K562 (cell line): ENCODE data around the gene HOXB1. TPM values are rescaled to one million over a fixed set of nuclear protein-coding genes. Genes with fewer than 3 reads are reported as not detected.

Experiments
- ARID1B ChIP-seq: fragments of 450-650 bp; IDR thresholded peaks from 2 replicates; pipeline ENCODE4 v1.6.1; 2016; ENCODE audit warnings: antibody characterized with exemption, mild to moderate bottlenecking, inconsistent platforms
- CBFA2T2 ChIP-seq: fragments of 450-650 bp; conservative IDR thresholded peaks from 2 replicates; pipeline ENCODE4 v1.6.1; 2017; ENCODE audit warnings: mild to moderate bottlenecking
- CBX1 ChIP-seq: sonication (generic); IDR thresholded peaks from 2 replicates; pipeline ENCODE4 v1.6.1; 2016; ENCODE audit warnings: antibody characterized with exemption, low read depth, mild to moderate bottlenecking
- EP400 ChIP-seq: fragments of 450-650 bp; IDR thresholded peaks from 2 replicates; pipeline ENCODE4 v1.6.1; 2017; ENCODE audit warnings: antibody characterized with exemption, mild to moderate bottlenecking, moderate library complexity
- FOS ChIP-seq: IDR thresholded peaks from 3 replicates; pipeline ENCODE4 v1.6.1; 2011; ENCODE audit not compliant: insufficient read length; ENCODE audit errors: extremely low read depth
- HLTF ChIP-seq: fragments of 450-650 bp; IDR thresholded peaks from 2 replicates; pipeline ENCODE4 v1.6.1; 2016
- HMG20B ChIP-seq: fragments of 250-450 bp; sonication (Bioruptor Pico); IDR thresholded peaks from 2 replicates; pipeline ENCODE4 v1.5.0; 2021; ENCODE audit warnings: mild to moderate bottlenecking
- KLF6 ChIP-seq: fragments of 250-450 bp; sonication (Bioruptor Pico); IDR thresholded peaks from 2 replicates; pipeline ENCODE4 v1.4.0; 2020; ENCODE audit warnings: mild to moderate bottlenecking, moderate library complexity, borderline replicate concordance
- MBD2 ChIP-seq: sonication (generic); IDR thresholded peaks from 2 replicates; pipeline ENCODE4 v1.6.1; 2016; ENCODE audit warnings: low read depth, borderline replicate concordance
- NCOA6 ChIP-seq: fragments of 450-650 bp; IDR thresholded peaks from 2 replicates; pipeline ENCODE4 v1.6.1; 2017; ENCODE audit warnings: mild to moderate bottlenecking
- NFE2L1 ChIP-seq: fragments of 450-650 bp; IDR thresholded peaks from 2 replicates; pipeline ENCODE4 v1.6.1; 2016; ENCODE audit warnings: missing genetic modification characterization, low read depth, mild to moderate bottlenecking, missing compliant biosample characterization, moderate library complexity, borderline replicate concordance
- NFXL1 ChIP-seq: fragments of 450-650 bp; formaldehyde crosslinking; IDR thresholded peaks from 2 replicates; pipeline ENCODE4 v1.4.0; 2021; ENCODE audit warnings: mild to moderate bottlenecking
- NRF1 ChIP-seq, 2 experiments: fragments of 450-650 bp; IDR thresholded peaks in 1 of 2; conservative IDR thresholded peaks in 1 of 2; 2 replicates each; pipeline ENCODE4 v1.6.1; 2014; ENCODE audit warnings: mild to moderate bottlenecking in 2 of 2
- PHB2 ChIP-seq: fragments of 450-650 bp; IDR thresholded peaks from 2 replicates; pipeline ENCODE4 v1.6.1; 2017; ENCODE audit warnings: low read depth
- PHF21A ChIP-seq: fragments of 450-650 bp; IDR thresholded peaks from 2 replicates; pipeline ENCODE4 v1.6.1; 2017; ENCODE audit warnings: low read depth, borderline replicate concordance
- PML ChIP-seq: IDR thresholded peaks from 2 replicates; pipeline ENCODE4 v1.6.1; 2012; ENCODE audit warnings: low read length, inconsistent platforms
- SMARCA4 ChIP-seq: fragments of 450-650 bp; IDR thresholded peaks from 2 replicates; pipeline ENCODE4 v1.6.1; 2016
- SRSF3 ChIP-seq: fragments of 200-400 bp; formaldehyde crosslinking; IDR thresholded peaks from 2 replicates; pipeline ENCODE4 v1.6.1; 2016; ENCODE audit warnings: mild to moderate bottlenecking, low read length, moderate library complexity; ENCODE audit not compliant: insufficient read depth
- USF1 ChIP-seq: sonication (generic); formaldehyde crosslinking; IDR thresholded peaks from 2 replicates; pipeline ENCODE4 v1.9.0; 2022; ENCODE audit warnings: mild to moderate bottlenecking, missing genetic modification reagents
- ZNF146 ChIP-seq: IDR thresholded peaks from one replicate; pipeline ENCODE4 v1.6.1; 2018; ENCODE audit warnings: missing compliant biosample characterization; ENCODE audit not compliant: unreplicated experiment
- ZNF274 ChIP-seq: IDR thresholded peaks from 2 replicates; pipeline ENCODE4 v1.6.1; 2011; ENCODE audit warnings: low read depth, mild to moderate bottlenecking, low read length, moderate library complexity, borderline replicate concordance
- ZNF324 ChIP-seq: fragments of 250-450 bp; sonication (Bioruptor Pico); IDR thresholded peaks from 2 replicates; pipeline ENCODE4 v1.4.0; 2020; ENCODE audit warnings: mild to moderate bottlenecking
- ZNF445 ChIP-seq: fragments of 250-450 bp; sonication (Bioruptor Pico); IDR thresholded peaks from 2 replicates; pipeline ENCODE4 v1.4.0; 2020; ENCODE audit warnings: low read depth, mild to moderate bottlenecking, moderate library complexity
- ZNF584 ChIP-seq: fragments of 200-800 bp; sonication (Bioruptor generic); IDR thresholded peaks from 2 replicates; pipeline ENCODE4 v1.6.1; 2016; ENCODE audit warnings: low read depth, mild to moderate bottlenecking, missing genetic modification characterization, missing compliant biosample characterization
- ZNF589 ChIP-seq: fragments of 200-800 bp; sonication (Bioruptor generic); IDR thresholded peaks from 2 replicates; pipeline ENCODE4 v1.6.1; 2016; ENCODE audit warnings: low read depth, missing genetic modification characterization, missing compliant biosample characterization
- ZNF717 ChIP-seq: fragments of 250-450 bp; sonication (Bioruptor Pico); IDR thresholded peaks from 2 replicates; pipeline ENCODE4 v1.5.0; 2021
- ZSCAN32 ChIP-seq: fragments of 450-650 bp; formaldehyde crosslinking; IDR thresholded peaks from 2 replicates; pipeline ENCODE4 v1.4.0; 2020; ENCODE audit warnings: mild to moderate bottlenecking, moderate library complexity
- polyA plus RNA-seq, 8 experiments: library from polyadenylated mRNA; depleted of rRNA in 4 of 8; stranded (reverse) in 5 of 8; unstranded in 3 of 8; fragments of >200 nt; fragmentation: Nextera tagmentation in 2 of 8; fragmentation: Illumina TruSeq in 1 of 8; extraction: Ambion mirVana in 2 of 8; extraction: Trizol in 1 of 8; gene quantifications; 2 replicates each; pipeline versions ENCODE4 v1.2.1 to v1.2.3, GENCODE V29; 2011 to 2014; ENCODE audit warnings: inconsistent platforms in 1 of 8, missing spikeins in 1 of 8
- total RNA-seq, 7 experiments: library from RNA; depleted of rRNA in 6 of 7; stranded (reverse); fragments of >200 nt in 6 of 7; fragmentation: Illumina TruSeq in 2 of 7; extraction: Trizol in 2 of 7; gene quantifications; 2 replicates each; pipeline versions ENCODE4 v1.2.1 to v1.2.3, GENCODE V29; 2011 to 2021; ENCODE audit warnings: low replicate concordance in 1 of 7
- TF ChIP-seq, protein P1 (sequence below): fragments of 450-650 bp; IDR thresholded peaks from 2 replicates; pipeline ENCODE4 v1.6.1; 2014; ENCODE audit warnings: low read depth, mild to moderate bottlenecking, moderate library complexity, borderline replicate concordance
- TF ChIP-seq, protein P2 (sequence below): fragments of 250-450 bp; sonication (Bioruptor Pico); IDR thresholded peaks from 2 replicates; pipeline ENCODE4 v1.5.0; 2020; ENCODE audit warnings: mild to moderate bottlenecking, borderline replicate concordance

The HOXB1 gene
- total and polyA plus RNA-seq, 9 of the 15 experiments (the other 6 are each of a cell fraction or from before 2014, with no cell fraction given) = 0.04 TPM; not detected in 8

DNA sequence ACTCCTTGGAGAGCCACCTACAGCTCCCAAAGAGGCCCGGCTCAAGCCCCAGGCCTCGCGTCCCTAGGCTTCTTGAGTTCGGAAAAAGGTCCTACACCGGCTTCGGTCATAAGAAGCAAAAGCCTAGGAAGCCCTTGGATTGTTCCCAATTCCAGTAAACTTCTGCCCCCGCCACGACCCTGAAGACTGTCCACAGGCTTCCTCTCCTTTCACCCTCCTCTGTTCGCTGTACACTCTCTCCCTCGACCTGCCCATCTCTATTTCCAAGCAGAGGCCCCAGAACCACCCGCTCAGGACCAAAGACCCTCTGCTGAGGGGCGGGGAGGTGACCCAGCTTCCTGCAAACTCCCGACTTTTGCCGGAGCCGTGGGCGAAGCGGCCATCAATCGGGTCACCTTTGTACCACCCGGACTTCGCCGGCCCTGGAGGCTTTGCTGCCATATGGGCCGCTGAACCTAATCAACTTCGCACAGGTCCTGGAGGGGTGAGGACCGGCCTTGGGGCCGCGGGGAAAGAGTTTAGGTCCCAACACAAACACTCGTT lies 11.4 kb upstream of the HOXB1 start (continued):
- TF ChIP-seq NFXL1 (CRISPR knock-in tag) = no peak
- TF ChIP-seq HLTF = no peak
- TF ChIP-seq ZNF445 (CRISPR knock-in tag) = no peak
- TF ChIP-seq ZNF146 (CRISPR knock-in tag) = no peak
- no peak for TF ChIP-seq ZNF274
- TF ChIP-seq MBD2 = no peak
- TF ChIP-seq ZNF324 (CRISPR knock-in tag) = no peak
- TF ChIP-seq PML = 0 out of 2 replicates have a peak, but pooled peaks have one; percentile 26
- TF ChIP-seq NRF1 (conservative IDR thresholded peaks at IDR 0.05 in 1 of 2, IDR thresholded peaks at IDR 0.05 in 1 of 2) = no peak
- 0 out of 2 replicates have a peak, but pooled peaks have one; percentile 43 for TF ChIP-seq PHF21A
- TF ChIP-seq ZSCAN32 (CRISPR knock-in tag) = no peak
- TF ChIP-seq KLF6 (CRISPR knock-in tag) = no peak
- no peak for TF ChIP-seq ZNF589
- peak; percentile 30; the same call in 1 of the 2 replicates for TF ChIP-seq CBX1
- TF ChIP-seq USF1 (CRISPR knock-in tag) = no peak
- TF ChIP-seq CBFA2T2 = no peak
- TF ChIP-seq EP400 = 0 out of 2 replicates have a peak, but pooled peaks have one; percentile 3
- TF ChIP-seq PHB2 = no peak
- no peak for TF ChIP-seq NFE2L1 (tag)
- TF ChIP-seq, protein P1, sequence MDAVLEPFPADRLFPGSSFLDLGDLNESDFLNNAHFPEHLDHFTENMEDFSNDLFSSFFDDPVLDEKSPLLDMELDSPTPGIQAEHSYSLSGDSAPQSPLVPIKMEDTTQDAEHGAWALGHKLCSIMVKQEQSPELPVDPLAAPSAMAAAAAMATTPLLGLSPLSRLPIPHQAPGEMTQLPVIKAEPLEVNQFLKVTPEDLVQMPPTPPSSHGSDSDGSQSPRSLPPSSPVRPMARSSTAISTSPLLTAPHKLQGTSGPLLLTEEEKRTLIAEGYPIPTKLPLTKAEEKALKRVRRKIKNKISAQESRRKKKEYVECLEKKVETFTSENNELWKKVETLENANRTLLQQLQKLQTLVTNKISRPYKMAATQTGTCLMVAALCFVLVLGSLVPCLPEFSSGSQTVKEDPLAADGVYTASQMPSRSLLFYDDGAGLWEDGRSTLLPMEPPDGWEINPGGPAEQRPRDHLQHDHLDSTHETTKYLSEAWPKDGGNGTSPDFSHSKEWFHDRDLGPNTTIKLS = no peak
- no peak for TF ChIP-seq HMG20B (CRISPR knock-in tag)
- TF ChIP-seq NCOA6 = no peak
- TF ChIP-seq FOS = no peak
- no peak for TF ChIP-seq SMARCA4
- peak; percentile 81; the same call in 1 of the 2 replicates for TF ChIP-seq SRSF3
- no peak for TF ChIP-seq ARID1B
- TF ChIP-seq ZNF584 (CRISPR knock-in tag) = 0 out of 2 replicates have a peak, but pooled peaks have one; percentile 58
- no peak for TF ChIP-seq ZNF717
- TF ChIP-seq, protein P2, sequence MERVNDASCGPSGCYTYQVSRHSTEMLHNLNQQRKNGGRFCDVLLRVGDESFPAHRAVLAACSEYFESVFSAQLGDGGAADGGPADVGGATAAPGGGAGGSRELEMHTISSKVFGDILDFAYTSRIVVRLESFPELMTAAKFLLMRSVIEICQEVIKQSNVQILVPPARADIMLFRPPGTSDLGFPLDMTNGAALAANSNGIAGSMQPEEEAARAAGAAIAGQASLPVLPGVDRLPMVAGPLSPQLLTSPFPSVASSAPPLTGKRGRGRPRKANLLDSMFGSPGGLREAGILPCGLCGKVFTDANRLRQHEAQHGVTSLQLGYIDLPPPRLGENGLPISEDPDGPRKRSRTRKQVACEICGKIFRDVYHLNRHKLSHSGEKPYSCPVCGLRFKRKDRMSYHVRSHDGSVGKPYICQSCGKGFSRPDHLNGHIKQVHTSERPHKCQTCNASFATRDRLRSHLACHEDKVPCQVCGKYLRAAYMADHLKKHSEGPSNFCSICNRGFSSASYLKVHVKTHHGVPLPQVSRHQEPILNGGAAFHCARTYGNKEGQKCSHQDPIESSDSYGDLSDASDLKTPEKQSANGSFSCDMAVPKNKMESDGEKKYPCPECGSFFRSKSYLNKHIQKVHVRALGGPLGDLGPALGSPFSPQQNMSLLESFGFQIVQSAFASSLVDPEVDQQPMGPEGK (CRISPR knock-in tag) = no peak; the same call in 1 of the 2 replicates
